T-helper 2 cell treated with Interferon-gamma antibody and Interleukin-4, amounts not matched to agents 5 μg/mL and 100 μg/mL, for 36 hours (primary cell): ENCODE data around the gene PALMD.

ENCODE experiments used
- DNase-seq: peaks from one replicate; pipeline ENCODE4 v3.0.0; 2021; ENCODE audit warnings: low spot score
- H3K27ac Mint-ChIP-seq: one replicate; pipeline ENCODE4 v1.8.0; 2021; ENCODE audit warnings: mild to moderate bottlenecking, mixed read lengths
- H3K27me3 Mint-ChIP-seq: one replicate; pipeline ENCODE4 v1.8.0; 2021; ENCODE audit warnings: low read depth, mixed read lengths
- H3K36me3 Mint-ChIP-seq: one replicate; pipeline ENCODE4 v1.8.0; 2021; ENCODE audit warnings: low read depth, mixed read lengths
- H3K4me1 Mint-ChIP-seq: one replicate; pipeline ENCODE4 v1.8.0; 2021; ENCODE audit warnings: low read depth, mixed read lengths
- H3K4me3 Mint-ChIP-seq: one replicate; pipeline ENCODE4 v1.8.0; 2022; ENCODE audit warnings: mild to moderate bottlenecking, moderate library complexity, mixed read lengths
- H3K9me3 Mint-ChIP-seq: one replicate; pipeline ENCODE4 v1.8.0; 2021; ENCODE audit warnings: mixed read lengths

PALMD gene

DNA sequence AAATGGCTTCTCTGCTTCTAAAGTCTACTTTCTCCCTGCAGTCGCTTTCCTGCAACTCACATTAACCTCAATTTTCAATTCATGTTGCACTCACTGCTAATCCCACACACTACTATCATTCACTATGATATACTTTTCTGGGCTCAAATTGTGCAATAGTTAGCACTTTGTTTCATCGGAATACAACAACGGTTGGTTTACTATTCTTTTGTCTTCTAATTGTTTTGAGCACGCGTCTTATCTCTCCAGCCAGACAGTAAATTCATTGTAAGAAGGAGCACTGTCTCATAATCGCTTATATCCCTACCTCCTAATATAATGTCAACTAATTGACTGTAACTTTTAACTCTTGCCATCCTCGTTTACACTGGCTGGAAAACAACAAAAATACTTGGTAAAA, 3.9 kb upstream of the PALMD start:
- H3K4me1 Mint-ChIP-seq: no peaks in the 10 kb centered on the region
- no peak overlapping the region for H3K27ac Mint-ChIP-seq
- H3K9me3 Mint-ChIP-seq: no peaks in the 10 kb centered on the region
- H3K36me3 Mint-ChIP-seq: no peaks in the 10 kb centered on the region
- H3K27me3 Mint-ChIP-seq: peaks cover 11% of the 10 kb centered on the region
- no peak for DNase-seq
- no peak overlapping the region for H3K4me3 Mint-ChIP-seq

DNA sequence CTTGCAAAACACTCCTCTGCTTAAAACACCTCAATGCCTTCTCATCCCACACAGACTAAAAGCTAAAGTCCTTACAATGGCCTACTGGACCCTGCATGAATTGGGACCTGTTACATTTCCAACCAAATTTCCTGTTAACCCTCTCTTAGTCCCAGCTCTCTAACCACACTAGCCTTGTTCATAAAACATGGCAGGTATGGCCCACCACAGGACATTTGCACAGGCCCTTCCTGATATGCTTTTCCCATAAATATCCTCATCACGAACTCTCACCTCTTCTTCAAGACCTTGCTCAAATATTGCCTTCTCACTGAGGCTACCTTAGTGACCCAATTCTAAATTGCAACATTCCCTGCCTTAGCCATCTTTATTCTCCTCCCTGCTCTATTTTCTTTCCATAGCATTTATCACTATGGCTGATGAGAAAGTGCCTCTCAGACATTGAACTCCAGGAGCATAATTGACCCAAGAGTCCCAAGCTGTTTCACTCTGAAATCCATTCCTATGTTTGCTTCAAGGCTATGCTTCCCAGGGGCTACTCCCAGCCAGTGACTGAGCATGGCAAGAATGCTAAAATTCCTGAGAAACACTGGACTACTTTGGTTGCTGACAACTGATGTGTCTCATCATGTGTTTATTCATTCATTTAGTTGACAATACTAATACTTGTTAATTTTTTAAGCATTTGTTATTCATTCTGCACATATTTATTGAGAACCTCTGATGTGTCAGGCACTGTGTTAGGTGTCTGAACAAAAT, 2.7 kb upstream of the PALMD start:
- Mint-ChIP-seq H3K27ac (no peak overlapping the region), H3K36me3 (no peaks in the 10 kb centered on the region), H3K27me3 (peaks cover 18% of the 10 kb centered on the region), H3K4me3 (no peak overlapping the region), H3K9me3 (no peaks in the 10 kb centered on the region), H3K4me1 (no peaks in the 10 kb centered on the region)
- DNase-seq: no peak

DNA sequence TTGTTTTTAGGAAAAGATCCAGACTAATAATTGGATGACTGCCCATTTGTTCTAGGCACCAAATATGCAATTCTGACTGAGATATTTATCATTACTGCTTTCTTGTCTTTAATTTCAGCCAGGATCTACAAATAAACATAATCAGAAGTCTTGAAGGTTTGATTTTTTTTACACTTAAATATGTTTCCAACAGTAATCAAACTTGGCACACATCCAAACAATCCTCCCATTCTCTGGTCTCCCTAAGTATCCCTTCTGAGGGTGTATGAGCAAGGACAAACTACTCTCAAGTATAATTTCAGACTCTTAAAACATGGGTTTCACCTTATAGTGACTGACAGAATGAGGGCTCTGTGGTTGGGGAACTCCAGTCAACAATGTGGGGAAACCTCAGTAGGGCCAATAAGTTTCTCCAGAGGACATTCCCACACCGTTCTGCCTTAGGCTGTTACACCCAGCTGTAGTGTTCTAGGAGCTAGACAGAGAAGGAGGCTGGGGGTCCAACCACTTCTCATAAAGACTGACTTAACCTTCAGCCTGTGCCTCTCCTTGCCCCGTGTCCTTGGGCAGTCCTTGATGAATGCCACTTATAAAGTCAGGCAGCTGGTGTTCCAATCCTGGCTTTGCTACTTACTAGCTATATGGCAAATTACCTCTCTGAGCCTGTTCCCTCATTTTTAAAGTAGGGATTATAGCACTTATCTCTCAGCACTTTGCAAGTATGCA, 1.5 kb upstream of the PALMD start:
- DNase-seq: no peak
- no peak overlapping the region for H3K4me3 Mint-ChIP-seq
- no peaks in the 10 kb centered on the region for H3K36me3 Mint-ChIP-seq
- H3K9me3 Mint-ChIP-seq: no peaks in the 10 kb centered on the region
- H3K27ac Mint-ChIP-seq: no peak overlapping the region
- no peaks in the 10 kb centered on the region for H3K4me1 Mint-ChIP-seq
- H3K27me3 Mint-ChIP-seq: peaks cover 22% of the 10 kb centered on the region

DNA sequence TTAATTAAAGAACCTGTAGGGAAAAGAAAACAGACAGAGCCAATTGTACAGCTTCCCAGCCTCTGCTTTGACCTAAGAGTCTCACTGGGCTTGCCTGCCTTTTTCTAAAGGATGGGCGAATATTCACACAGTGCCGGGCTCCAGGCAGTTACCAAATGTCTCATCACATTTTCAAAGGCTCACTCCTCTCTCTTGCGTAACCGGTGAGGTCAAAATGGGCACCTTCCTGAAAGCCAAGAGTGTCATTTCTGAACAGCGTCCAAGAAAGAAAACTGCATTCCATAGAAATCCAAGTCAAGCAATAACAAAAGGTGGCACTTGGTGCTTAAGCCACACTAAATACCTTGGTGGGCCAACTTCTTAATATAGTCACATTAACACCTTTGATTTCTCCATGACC, 710 bp upstream of the PALMD start:
- DNase-seq: no peak
- no peaks in the 10 kb centered on the region for H3K4me1 Mint-ChIP-seq
- no peaks in the 10 kb centered on the region for H3K36me3 Mint-ChIP-seq
- H3K9me3 Mint-ChIP-seq: no peaks in the 10 kb centered on the region
- no peak overlapping the region for H3K27ac Mint-ChIP-seq
- H3K4me3 Mint-ChIP-seq: no peak overlapping the region
- peaks cover 22% of the 10 kb centered on the region for H3K27me3 Mint-ChIP-seq

DNA sequence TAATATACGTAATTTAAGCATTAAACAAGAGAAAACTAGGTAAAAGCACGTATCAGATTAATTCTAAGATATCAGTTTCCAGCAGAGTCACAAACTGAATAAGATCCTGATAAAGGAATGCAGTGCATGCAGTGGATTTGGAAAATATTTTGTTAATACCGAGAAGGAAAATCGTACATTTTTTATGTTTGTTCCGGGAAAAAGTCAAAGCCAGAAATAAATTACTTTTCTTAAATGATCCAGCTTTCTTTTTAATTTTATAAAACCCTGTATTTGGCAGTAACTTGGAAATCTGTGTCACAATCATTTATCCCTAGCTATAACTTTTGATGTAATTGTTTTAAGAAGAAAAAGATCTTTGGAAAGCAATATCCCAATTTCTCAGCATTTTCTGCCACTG, 955 bp downstream of the PALMD start:
- Mint-ChIP-seq H3K27ac (no peak overlapping the region), H3K27me3 (peaks cover 22% of the 10 kb centered on the region), H3K9me3 (no peaks in the 10 kb centered on the region), H3K36me3 (no peaks in the 10 kb centered on the region), H3K4me1 (no peaks in the 10 kb centered on the region), H3K4me3 (no peak overlapping the region)
- DNase-seq: no peak

DNA sequence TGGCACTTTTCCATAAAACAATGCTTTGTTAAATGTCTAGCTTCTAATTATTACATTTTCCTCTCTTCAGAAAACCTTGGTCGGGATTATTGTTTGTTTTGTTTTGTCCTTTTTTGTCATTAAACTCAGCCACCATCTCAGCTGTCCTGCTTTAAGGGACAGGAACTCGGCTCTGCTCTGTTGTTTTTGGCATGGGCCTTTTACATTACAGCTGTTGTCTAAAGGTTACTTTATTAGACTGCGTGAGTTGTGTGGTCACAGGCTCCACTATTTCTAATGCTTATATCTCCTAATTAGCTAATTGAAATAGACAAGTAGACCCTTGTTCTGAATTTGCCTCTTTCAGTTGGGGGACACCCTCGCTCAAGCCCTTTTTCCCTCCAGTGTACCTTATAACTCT, 1.6 kb downstream of the PALMD start:
- no peaks in the 10 kb centered on the region for H3K4me1 Mint-ChIP-seq
- H3K27ac Mint-ChIP-seq: no peak overlapping the region
- no peak overlapping the region for H3K4me3 Mint-ChIP-seq
- DNase-seq: no peak
- no peaks in the 10 kb centered on the region for H3K9me3 Mint-ChIP-seq
- H3K36me3 Mint-ChIP-seq: no peaks in the 10 kb centered on the region
- H3K27me3 Mint-ChIP-seq: peaks cover 22% of the 10 kb centered on the region

DNA sequence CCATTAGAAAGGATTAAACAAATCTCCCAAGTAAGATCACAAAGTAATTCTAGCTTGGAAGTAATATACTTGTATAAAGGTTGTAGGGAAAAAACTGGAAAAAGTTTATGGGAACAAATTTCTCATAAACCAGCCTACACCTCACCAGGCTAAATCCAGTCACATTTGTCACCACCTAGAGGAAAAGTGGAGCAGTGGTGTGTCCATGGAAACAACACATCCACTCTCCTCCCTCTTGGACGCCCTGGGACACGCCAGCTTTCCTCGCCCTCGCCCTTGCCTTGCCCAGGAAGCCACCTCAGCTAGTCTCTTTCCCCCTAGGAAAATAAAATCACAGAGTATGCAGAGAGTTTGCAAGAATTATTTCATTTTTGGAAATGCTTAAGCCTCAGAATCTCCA, 2.2 kb downstream of the PALMD start:
- no peaks in the 10 kb centered on the region for H3K36me3 Mint-ChIP-seq
- no peak for DNase-seq
- H3K4me3 Mint-ChIP-seq: no peak overlapping the region
- no peak overlapping the region for H3K27ac Mint-ChIP-seq
- H3K4me1 Mint-ChIP-seq: no peaks in the 10 kb centered on the region
- H3K9me3 Mint-ChIP-seq: no peaks in the 10 kb centered on the region
- peaks cover 22% of the 10 kb centered on the region for H3K27me3 Mint-ChIP-seq

DNA sequence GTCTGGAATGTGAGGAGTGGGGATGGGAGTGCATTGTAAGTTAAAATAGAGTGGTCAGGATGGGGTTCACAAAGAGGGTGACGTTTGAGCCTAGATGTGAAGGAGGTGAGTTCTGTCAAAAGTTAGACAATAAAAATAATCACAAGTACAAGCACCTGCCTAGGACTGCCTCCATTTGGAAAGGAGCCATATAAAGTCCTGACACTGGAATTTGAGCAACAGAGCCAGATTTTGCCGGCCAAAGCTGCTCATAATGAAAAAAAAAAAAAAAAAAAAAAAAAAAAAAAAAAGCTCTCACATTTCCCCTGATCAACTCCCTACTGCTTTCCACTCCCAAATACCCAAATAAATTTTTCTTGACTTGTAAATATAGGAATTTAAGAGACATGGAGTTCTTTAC, 4.1 kb downstream of the PALMD start:
- H3K4me3 Mint-ChIP-seq: no peak overlapping the region

DNA sequence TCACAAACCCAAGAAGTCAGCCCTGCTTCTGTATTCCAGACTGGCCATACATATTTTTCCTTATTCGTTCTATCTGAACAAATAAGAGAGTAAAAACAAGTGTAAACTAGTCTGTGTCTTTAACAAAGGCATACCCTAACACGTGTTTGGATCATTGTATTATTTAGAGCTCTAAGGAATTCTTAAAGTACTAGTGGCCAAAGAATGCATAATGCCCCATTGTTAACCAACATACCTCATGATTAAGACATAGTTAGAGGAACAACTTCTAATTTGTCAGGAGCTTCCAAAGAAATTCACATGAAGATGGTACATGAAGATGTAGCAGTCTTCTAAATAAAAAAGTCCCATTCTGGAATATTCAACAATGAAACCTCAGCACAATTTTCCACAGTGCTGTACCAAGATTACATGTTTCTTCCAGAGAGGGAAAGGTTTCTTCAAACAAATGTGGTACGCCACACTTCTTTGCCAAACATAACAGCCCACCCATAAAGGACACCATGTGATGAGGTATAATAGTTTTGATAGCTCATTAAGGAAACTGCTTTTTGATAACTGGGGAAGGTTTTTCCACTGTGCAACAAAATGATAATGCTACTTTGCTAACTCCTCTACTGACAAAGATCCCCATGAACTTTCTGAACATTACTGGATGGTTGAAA, 5.0 kb downstream of the PALMD start:
- Mint-ChIP-seq H3K4me3 (no peak overlapping the region), H3K27ac (no peak overlapping the region), H3K27me3 (peaks cover 16% of the 10 kb centered on the region), H3K4me1 (no peaks in the 10 kb centered on the region), H3K36me3 (no peaks in the 10 kb centered on the region), H3K9me3 (no peaks in the 10 kb centered on the region)
- no peak for DNase-seq

More for the DNA sequence above, 4.1 kb downstream of the PALMD start:
- no peak for DNase-seq
- no peaks in the 10 kb centered on the region for H3K4me1 Mint-ChIP-seq
- H3K27ac Mint-ChIP-seq: no peak overlapping the region
- peaks cover 22% of the 10 kb centered on the region for H3K27me3 Mint-ChIP-seq
- H3K36me3 Mint-ChIP-seq: no peaks in the 10 kb centered on the region
- H3K9me3 Mint-ChIP-seq: no peaks in the 10 kb centered on the region

DNA sequence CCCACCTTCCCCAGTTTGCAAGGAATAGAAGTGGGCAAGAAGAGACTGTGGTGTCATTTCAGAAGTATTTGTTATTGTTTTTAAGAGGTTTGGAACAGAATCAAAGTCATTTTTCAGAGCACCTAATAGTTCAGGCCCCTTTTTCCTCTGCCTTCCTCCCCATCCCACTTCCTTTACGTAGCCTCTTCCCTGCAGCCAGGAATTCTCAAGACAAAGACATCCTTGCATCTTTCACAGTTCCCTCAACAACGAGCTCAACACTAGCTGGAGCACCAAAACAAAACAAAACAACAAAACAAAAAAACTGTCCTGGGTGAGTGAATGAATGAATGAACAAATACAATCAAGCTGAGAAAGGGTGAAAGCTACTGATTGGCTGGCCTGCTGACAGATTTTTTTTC, 7.0 kb downstream of the PALMD start:
- Mint-ChIP-seq H3K27ac (no peak overlapping the region), H3K27me3 (peaks cover 5% of the 10 kb centered on the region), H3K36me3 (no peaks in the 10 kb centered on the region), H3K9me3 (no peaks in the 10 kb centered on the region), H3K4me3 (no peak overlapping the region), H3K4me1 (no peaks in the 10 kb centered on the region)
- no peak for DNase-seq

DNA sequence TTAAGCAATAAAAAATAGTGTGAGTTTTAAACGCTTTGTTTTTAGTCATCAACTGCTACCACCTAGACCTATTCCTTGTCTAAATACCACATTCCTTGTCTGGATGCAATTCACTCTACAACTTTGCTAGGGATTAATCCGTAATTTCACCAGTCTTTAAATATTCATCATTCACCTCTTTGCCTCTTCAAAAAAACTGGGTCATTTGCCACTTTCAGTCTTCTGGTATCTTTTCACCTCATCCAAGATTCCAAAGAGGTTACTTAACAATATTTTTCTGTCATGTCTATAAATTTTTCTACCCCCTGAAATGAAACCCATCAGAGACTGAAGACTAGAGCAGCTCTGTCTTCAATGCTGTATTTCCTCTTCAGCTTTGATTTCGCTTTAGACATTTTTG, 9.5 kb downstream of the PALMD start:
- Mint-ChIP-seq H3K36me3 (no peaks in the 10 kb centered on the region), H3K4me3 (no peak overlapping the region), H3K4me1 (no peaks in the 10 kb centered on the region), H3K27me3 (no peaks in the 10 kb centered on the region), H3K27ac (no peak overlapping the region), H3K9me3 (no peaks in the 10 kb centered on the region)
- DNase-seq: no peak

DNA sequence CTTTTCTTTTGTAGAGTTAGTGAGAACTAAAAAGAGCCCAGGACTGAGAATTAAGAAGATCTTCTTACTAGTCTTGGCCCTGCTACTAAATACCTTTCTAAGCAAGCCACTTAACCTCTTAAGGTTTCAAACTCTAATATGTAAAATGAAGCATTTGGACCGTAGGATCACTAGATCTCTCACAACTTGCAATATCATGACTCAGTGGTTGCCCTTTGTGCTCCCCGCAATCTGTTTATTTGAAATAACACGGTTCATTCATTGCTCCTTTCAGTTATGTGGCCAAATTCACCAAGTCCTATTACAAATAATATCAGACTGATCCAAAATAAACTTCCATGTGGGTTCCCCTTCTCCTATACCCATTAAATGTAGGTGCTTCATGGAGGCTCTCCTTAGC, 10.8 kb downstream of the PALMD start:
- Mint-ChIP-seq H3K9me3 (no peaks in the 10 kb centered on the region), H3K36me3 (no peaks in the 10 kb centered on the region), H3K4me3 (no peak overlapping the region), H3K27me3 (no peaks in the 10 kb centered on the region), H3K4me1 (no peaks in the 10 kb centered on the region), H3K27ac (no peak overlapping the region)
- no peak for DNase-seq

DNA sequence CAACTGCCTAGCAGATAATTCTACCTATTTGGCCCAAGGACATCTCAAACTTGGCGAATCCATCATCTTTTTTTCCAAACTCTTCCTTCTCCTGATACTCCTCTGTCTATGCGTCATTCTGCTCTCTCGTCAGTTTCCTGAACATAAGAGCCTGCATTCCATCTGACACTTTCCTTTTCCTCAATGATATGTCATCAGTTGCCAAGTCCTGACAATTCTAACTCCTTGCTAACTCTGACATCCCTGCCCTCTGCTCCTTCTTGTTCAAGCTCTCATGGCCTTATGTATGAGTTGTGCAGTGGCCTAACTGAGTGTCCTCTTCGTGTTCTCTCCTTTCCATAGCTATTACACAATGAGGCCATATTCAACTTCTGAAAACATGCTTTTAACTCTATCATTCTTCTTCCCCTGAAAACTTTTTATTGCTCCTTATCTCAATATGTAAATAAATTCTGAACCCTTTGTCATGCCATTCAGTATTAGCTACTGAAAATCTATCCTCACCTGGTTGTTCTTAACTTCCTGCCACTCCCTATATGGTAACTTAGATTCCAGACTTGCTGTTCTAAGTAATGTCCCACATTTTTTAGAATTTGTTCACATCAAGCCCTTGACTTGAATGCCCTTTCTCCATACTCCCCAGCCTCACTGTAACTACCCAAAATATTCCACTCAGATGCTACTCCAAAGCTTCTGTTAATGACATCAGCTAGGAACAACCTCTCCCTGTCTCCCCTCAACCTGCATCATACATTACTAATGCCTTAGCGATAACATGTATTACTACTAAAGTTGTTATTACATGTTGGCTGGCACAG, 11.5 kb downstream of the PALMD start:
- H3K27ac Mint-ChIP-seq: no peak overlapping the region
- no peaks in the 10 kb centered on the region for H3K27me3 Mint-ChIP-seq
- no peaks in the 10 kb centered on the region for H3K4me1 Mint-ChIP-seq
- DNase-seq: no peak
- H3K9me3 Mint-ChIP-seq: no peaks in the 10 kb centered on the region
- no peak overlapping the region for H3K4me3 Mint-ChIP-seq
- H3K36me3 Mint-ChIP-seq: no peaks in the 10 kb centered on the region

DNA sequence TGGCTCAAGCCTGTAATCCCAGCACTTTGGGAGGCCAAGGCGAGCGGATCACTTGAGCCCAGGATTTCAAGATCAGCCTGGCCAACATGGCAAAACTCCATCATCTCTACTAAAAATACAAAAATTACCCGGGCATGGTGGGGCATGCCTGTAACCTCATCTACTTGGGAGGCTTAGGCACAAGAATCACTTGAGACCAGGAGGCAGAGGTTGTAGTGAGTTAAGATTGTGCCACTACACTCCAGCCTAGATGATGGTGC, 12.0 kb downstream of the PALMD start:
- no peaks in the 10 kb centered on the region for H3K9me3 Mint-ChIP-seq
- no peaks in the 10 kb centered on the region for H3K27me3 Mint-ChIP-seq
- no peaks in the 10 kb centered on the region for H3K36me3 Mint-ChIP-seq
- H3K27ac Mint-ChIP-seq: no peak overlapping the region
- no peak for DNase-seq
- no peak overlapping the region for H3K4me3 Mint-ChIP-seq
- no peaks in the 10 kb centered on the region for H3K4me1 Mint-ChIP-seq
